GM13976 (cell line): ENCODE results near the gene EYS.
"Not testable (repeated sequence)": the region's sequence is repeated elsewhere in the genome, so short reads cannot be mapped to it uniquely, and the experiment has no call there.

Source experiments
- DNase-seq: peaks from one replicate; pipeline ENCODE4 v3.0.0; 2012; ENCODE audit warnings: low spot score
- CTCF ChIP-seq: IDR thresholded peaks from 2 replicates; pipeline ENCODE4 v1.5.1; 2012; ENCODE audit warnings: borderline replicate concordance, mild to moderate bottlenecking; ENCODE audit not compliant: insufficient read depth; ENCODE audit errors: extremely low read depth, missing control alignments, control extremely low read depth
- in situ Hi-C: fragments of 300-500 bp; cut with MboI; formaldehyde crosslinking; loops from one replicate; pipeline ENCODE4 v1.12.0; 2022; ENCODE audit warnings: low sequenced_read_pairs, mixed read lengths, inconsistent platforms; ENCODE audit not compliant: unreplicated experiment

EYS gene

GRCh38 chr6:64256483-64256882 lies 1450.5 kb downstream of the EYS start:
- no peak for TF ChIP-seq CTCF
- no peak for DNase-seq
- in situ Hi-C loops: no loop called here

- in situ Hi-C loops: no loop called here
- TF ChIP-seq CTCF: no peak
- DNase-seq: no peak
Measured at GRCh38 chr6:64255000-64255399, 1452.0 kb downstream of the EYS start.

DNA sequence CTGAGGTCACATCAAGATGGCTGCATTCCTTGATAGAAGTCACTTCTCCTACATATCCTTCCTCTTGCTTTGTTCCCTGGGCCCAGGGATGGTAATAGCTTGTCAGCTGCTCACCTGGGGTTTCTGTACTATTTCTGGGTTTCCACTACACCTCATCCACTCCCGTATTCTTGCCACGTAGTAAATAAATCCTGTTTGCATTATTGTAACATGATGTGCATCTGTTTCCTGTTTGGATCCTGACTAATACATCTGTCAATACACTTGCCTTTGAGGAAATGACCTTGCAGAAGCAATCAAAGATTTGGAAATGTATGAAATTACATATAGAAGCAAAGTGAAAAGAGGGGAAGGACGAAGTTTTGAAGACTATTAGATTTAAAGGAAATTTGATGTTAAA lies 1452.5 kb downstream of the EYS start:
- no peak for TF ChIP-seq CTCF
- in situ Hi-C loops: no loop called here
- DNase-seq: no peak

DNA sequence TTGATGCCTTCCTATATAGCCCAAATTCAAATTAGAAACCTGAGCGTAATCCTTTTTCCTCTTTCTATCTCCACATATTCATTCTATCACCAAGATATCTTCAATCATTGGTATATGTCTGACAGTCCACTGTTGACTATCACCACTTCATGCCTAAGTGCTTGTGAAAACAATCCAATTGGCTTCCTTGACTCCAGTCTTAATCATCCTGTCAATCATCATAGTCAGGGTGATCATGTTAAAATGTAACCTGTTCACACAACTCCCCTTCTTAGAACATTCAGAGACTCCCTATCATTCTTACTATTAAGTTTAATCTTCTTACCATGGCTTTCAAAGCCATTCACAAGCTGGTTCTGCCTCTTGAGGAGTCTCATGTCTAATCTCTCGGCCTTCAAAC lies 1454.8 kb downstream of the EYS start:
- in situ Hi-C loops: no loop called here
- TF ChIP-seq CTCF: no peak
- DNase-seq: no peak

DNA sequence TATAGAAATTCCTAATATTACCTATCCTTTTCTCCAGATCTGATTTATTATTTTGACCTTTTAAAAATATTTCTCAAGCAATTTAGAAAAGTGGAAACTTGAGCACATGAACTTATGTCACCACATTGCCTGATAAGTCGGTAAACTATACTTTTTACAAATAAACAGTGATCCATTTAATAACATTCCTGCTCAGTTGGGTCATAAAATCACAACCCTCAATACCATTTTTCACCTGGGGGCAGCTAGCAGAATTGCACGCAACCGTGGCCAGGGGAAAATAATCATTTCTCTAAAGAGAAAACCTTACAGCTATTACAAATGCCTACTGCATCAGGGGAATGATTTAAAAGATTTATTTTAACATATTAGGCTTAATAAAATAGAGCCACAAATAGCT lies 1456.9 kb downstream of the EYS start:
- no peak for TF ChIP-seq CTCF
- no peak for DNase-seq
- in situ Hi-C loops: no loop called here

- TF ChIP-seq CTCF: no peak
- in situ Hi-C loops: no loop called here
- no peak for DNase-seq
Measured at GRCh38 chr6:64249115-64249514, 1457.9 kb downstream of the EYS start.

DNA sequence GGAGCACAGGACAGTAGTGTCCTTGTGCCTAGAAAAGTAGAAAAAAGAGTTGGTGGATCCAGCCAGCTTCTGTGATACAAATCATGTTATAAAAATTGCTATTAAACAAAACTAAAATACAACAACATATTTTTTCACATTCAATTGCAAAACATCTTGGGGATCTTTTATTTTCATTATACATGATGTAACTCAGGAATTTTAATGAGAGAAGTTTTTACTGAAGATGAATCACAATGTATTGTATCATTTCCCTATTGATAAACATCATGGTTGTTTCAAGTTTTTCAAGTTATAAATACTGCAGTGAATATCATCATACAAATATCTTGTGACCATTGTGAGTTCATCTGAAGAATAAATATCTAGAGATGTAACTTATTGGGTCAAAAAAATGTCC lies 1463.4 kb downstream of the EYS start:
- no peak for DNase-seq
- no peak for TF ChIP-seq CTCF
- in situ Hi-C loops: no loop called here

DNA sequence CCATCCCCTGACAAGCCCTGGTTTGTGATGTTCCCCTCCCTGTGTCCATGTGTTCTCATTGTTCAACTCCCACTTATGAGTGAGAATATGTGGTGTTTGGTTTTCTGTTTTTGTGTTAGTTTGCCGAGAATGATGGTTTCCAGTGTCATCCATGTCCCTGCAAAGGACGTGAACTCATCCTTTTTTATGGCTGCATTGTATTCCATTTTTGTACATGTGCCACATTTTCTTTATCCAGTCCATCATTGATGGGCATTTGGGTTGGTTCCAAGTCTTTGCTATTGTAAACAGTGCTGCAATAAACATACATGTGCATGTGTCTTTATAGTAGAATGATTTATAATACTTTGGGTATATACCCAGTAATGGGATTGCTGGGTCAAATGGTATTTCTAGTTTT lies 1468.1 kb downstream of the EYS start:
- DNase-seq, in situ Hi-C loops: not testable (repeated sequence)
